ENCODE data around the gene ZSCAN29. TPM values are rescaled to one million over a fixed set of nuclear protein-coding genes. Genes with fewer than 3 reads are reported as not detected.

Gene ZSCAN29
- polyA plus RNA-seq, 4 donors = 7.0 to 25.7 (median 8.4) TPM

- WGBS, 3 donors = 57 to 60% (median 59%) methylated on average over 4 of the region's 4 CpGs
- Histone ChIP-seq H3K27me3 (ENCODE audit: control insufficient read depth in 3 of 3, insufficient read depth in 3 of 3, low read length in 3 of 3) (peaks cover 0 to 28% (median 7%) of the 10 kb centered on the region in 3 donors), H3K9me3 (ENCODE audit: control insufficient read depth in 2 of 2, insufficient read depth in 1 of 2, low read depth in 1 of 2, low read length in 1 of 2) (no peaks in the 10 kb centered on the region), H3K4me3 (ENCODE audit: low read depth in 1 of 3, low read length in 3 of 3) (no peak overlapping the region), H3K4me1 (ENCODE audit: control insufficient read depth in 3 of 3, insufficient read depth in 2 of 3, low read depth in 1 of 3, low read length in 2 of 3) (no peaks in the 10 kb centered on the region), H3K36me3 (ENCODE audit: control insufficient read depth in 3 of 3, insufficient read depth in 2 of 3, low read depth in 1 of 3, low read length in 3 of 3) (no peaks in the 10 kb centered on the region), H3K27ac (ENCODE audit: low read depth in 1 of 3, low read length in 2 of 3) (no peak overlapping the region)
- DNase-seq (no peak), FAIRE-seq (no peak)
These were observed 58.5 kb downstream of the ZSCAN29 start for GRCh38 chr15:43312378-43312777.

Other genes starting within 250 kb of the ZSCAN29 start
- gene TMEM62, start 237.5 kb downstream of the ZSCAN29 start, polyA plus RNA-seq = 10 to 100 TPM; 21.3 to 36.6 (median 30.3) TPM
- 10 to 100 TPM; 43.3 to 98.0 (median 75.3) TPM for gene CCNDBP1, start 185.6 kb downstream of the ZSCAN29 start, polyA plus RNA-seq
- under 1 TPM in 1 of 4 donors, not detected in 3; 0.34 TPM for gene EPB42, start 150.0 kb downstream of the ZSCAN29 start, polyA plus RNA-seq
- gene TGM5, start 104.1 kb downstream of the ZSCAN29 start, polyA plus RNA-seq = under 1 TPM in 2 of 4 donors, not detected in 2; 0.01 to 0.03 TPM
- not detected for gene TGM7, start 68.8 kb downstream of the ZSCAN29 start, polyA plus RNA-seq
- 1 to 10 TPM; 3.2 to 8.1 (median 4.5) TPM for gene LCMT2, start 40.5 kb downstream of the ZSCAN29 start, polyA plus RNA-seq
- gene TUBGCP4, start 58 bp upstream of the ZSCAN29 start, polyA plus RNA-seq = 10 to 100 TPM in 1 of 4 donors, 1 to 10 TPM in 3; 3.2 to 16.5 (median 6.1) TPM
- gene TP53BP1, start 122.1 kb upstream of the ZSCAN29 start, polyA plus RNA-seq = 10 to 100 TPM in 1 of 4 donors, 1 to 10 TPM in 3; 1.1 to 28.5 (median 5.6) TPM
- 1 to 10 TPM in 2 of 4 donors, under 1 TPM in 2; 0.22 to 4.2 (median 1.1) TPM for gene MAP1A, start 146.6 kb upstream of the ZSCAN29 start, polyA plus RNA-seq
- gene PPIP5K1, start 219.2 kb upstream of the ZSCAN29 start, polyA plus RNA-seq = 10 to 100 TPM; 15.5 to 79.8 (median 62.9) TPM
- gene CKMT1B, start 223.0 kb upstream of the ZSCAN29 start, polyA plus RNA-seq = 100 to 1,000 TPM in 3 of 4 donors, 10 to 100 TPM in 1; 12.7 to 162 (median 108) TPM
- 1 to 10 TPM in 3 of 4 donors, under 1 TPM in 1; 0.31 to 4.1 (median 3.6) TPM for gene STRC, start 247.8 kb upstream of the ZSCAN29 start, polyA plus RNA-seq

All from small intestine (tissue), 7 donors.